ENCODE results near the gene PDE6G.

GRCh38 chr17:81648013-81648706 is 8.2 kb downstream of the PDE6G start:
- TF ChIP-seq POLR2A (IDR thresholded peaks at IDR 0.05; ENCODE audit: low read depth) (no peak), CTCF (IDR thresholded peaks at IDR 0.05) (no peak), POLR2AphosphoS5 (IDR thresholded peaks at IDR 0.05) (no peak)
